Esophagus muscularis mucosa (tissue), 4 donors: ENCODE results near the gene GPR55. TPM values are rescaled to one million over a fixed set of nuclear protein-coding genes. Genes with fewer than 3 reads are reported as not detected.

Source experiments
- DNase-seq: peaks from one replicate; pipeline ENCODE4 v3.0.0-alpha.2; 2017; ENCODE audit errors: extremely low spot score
- H3K27ac ChIP-seq, 4 donors: fragments of 200-600 bp; sonication (generic); replicated peaks in 1 of 4; 1 replicate in 3 of 4; 2 replicates in 1 of 4; pipeline ENCODE4 v1.5.1; 2016 to 2019; ENCODE audit warnings: mild to moderate bottlenecking in 1 of 4
- H3K27me3 ChIP-seq, 4 donors: fragments of 200-600 bp; sonication (generic); one replicate each; pipeline versions ENCODE4 v1.5.1 to v1.6.0; 2016 to 2019
- H3K36me3 ChIP-seq, 4 donors: fragments of 200-600 bp; sonication (generic); one replicate each; pipeline ENCODE4 v1.5.1; 2016 to 2019
- H3K4me1 ChIP-seq, 4 donors: fragments of 200-600 bp; sonication (generic); one replicate each; pipeline ENCODE4 v1.5.1; 2016 to 2019
- H3K4me3 ChIP-seq, 4 donors: fragments of 200-600 bp; sonication (generic); 1 replicate in 2 of 4; 2 replicates in 2 of 4; pipeline ENCODE4 v1.5.1; 2016 to 2019; ENCODE audit warnings: mild to moderate bottlenecking in 4 of 4, moderate library complexity in 1 of 4
- H3K9me3 ChIP-seq, 4 donors: fragments of 200-600 bp; sonication (generic); 1 replicate in 3 of 4; 2 replicates in 1 of 4; pipeline ENCODE4 v1.5.1; 2016 to 2019
- CTCF ChIP-seq, 3 experiments: fragments of 200-600 bp in 2 of 3; fragments of 450-650 bp in 1 of 3; sonication (generic) in 2 of 3; IDR thresholded peaks; one replicate each; pipeline ENCODE4 v1.5.1; 2017 to 2019; ENCODE audit warnings: antibody characterized with exemption in 3 of 3, mild to moderate bottlenecking in 2 of 3, moderate library complexity in 1 of 3
- EP300 ChIP-seq: sonication (generic); formaldehyde crosslinking; IDR thresholded peaks from one replicate; pipeline ENCODE4 v1.6.1; 2017; ENCODE audit warnings: antibody characterized with exemption
- POLR2A ChIP-seq: fragments of 450-650 bp; IDR thresholded peaks from one replicate; pipeline ENCODE4 v1.6.1; 2017; ENCODE audit warnings: antibody characterized with exemption, moderate library complexity, mild to moderate bottlenecking, low read depth
- POLR2AphosphoS5 ChIP-seq, 2 donors: sonication (generic); formaldehyde crosslinking; IDR thresholded peaks; one replicate each; pipeline ENCODE4 v1.6.1; 2017; ENCODE audit warnings: antibody characterized with exemption in 2 of 2
- WGBS: methylation state at CpG from one replicate; pipeline ENCODE4 v1.1.5; 2018; 5-methylcytosine and 5-hydroxymethylcytosine counted together
- intact Hi-C: fragments of 100-400 bp; cut with DNase I; formaldehyde crosslinking; loops from one replicate; pipeline ENCODE4 v1.15.1; 2023
- total RNA-seq, 4 donors: library from RNA; depleted of rRNA; stranded (reverse); fragments of >200 nt; gene quantifications; one replicate each; pipeline versions ENCODE4 v1.1.0 to v1.2.1, GENCODE V29; 2016

The GPR55 gene
- total RNA-seq, 4 donors from 2014 or later = 0.29 to 0.42 TPM; not detected in 2

- H3K36me3 ChIP-seq = no peaks in the 10 kb centered on the region
- no peak for DNase-seq
- WGBS = 90% methylated on average over 15 of the region's 16 CpGs
- no peak for TF ChIP-seq EP300
- TF ChIP-seq POLR2A = no peak
- TF ChIP-seq CTCF (IDR thresholded peaks at IDR 0.05) = no peak
- TF ChIP-seq POLR2AphosphoS5 (IDR thresholded peaks at IDR 0.05) = no peak
- H3K4me1 ChIP-seq = no peaks in the 10 kb centered on the region
- H3K27ac ChIP-seq = no peak overlapping the region
- H3K27me3 ChIP-seq = peaks cover 0 to 7% (median 0%) of the 10 kb centered on the region in 4 donors
- no peak overlapping the region for H3K4me3 ChIP-seq
- intact Hi-C loops = no loop called here
- no peaks in the 10 kb centered on the region for H3K9me3 ChIP-seq
These were observed 1.9 kb downstream of the GPR55 start for GRCh38 chr2:230922951-230923717.

GRCh38 chr2:230921806-230922595 is 3.0 kb downstream of the GPR55 start:
- Histone ChIP-seq H3K4me3 (no peak overlapping the region), H3K27ac (no peak overlapping the region), H3K36me3 (no peaks in the 10 kb centered on the region), H3K4me1 (no peaks in the 10 kb centered on the region), H3K27me3 (peaks cover 0 to 7% (median 0%) of the 10 kb centered on the region in 4 donors), H3K9me3 (no peaks in the 10 kb centered on the region)
- intact Hi-C loops = no loop called here
- WGBS = 88% methylated on average over 11 of the region's 11 CpGs
- no peak for DNase-seq
- TF ChIP-seq POLR2AphosphoS5 (IDR thresholded peaks at IDR 0.05) (no peak), CTCF (IDR thresholded peaks at IDR 0.05) (no peak), EP300 (no peak), POLR2A (no peak)

- Histone ChIP-seq H3K9me3 (no peaks in the 10 kb centered on the region), H3K27ac (no peak overlapping the region), H3K4me1 (no peaks in the 10 kb centered on the region), H3K36me3 (no peaks in the 10 kb centered on the region), H3K4me3 (no peak overlapping the region), H3K27me3 (peaks cover 0 to 10% (median 0%) of the 10 kb centered on the region in 4 donors)
- 62% methylated on average over 2 of the region's 2 CpGs for WGBS
- TF ChIP-seq POLR2AphosphoS5 (IDR thresholded peaks at IDR 0.05) (no peak), CTCF (IDR thresholded peaks at IDR 0.05) (no peak), EP300 (no peak), POLR2A (no peak)
- DNase-seq = no peak
- intact Hi-C loops = no loop called here
These were observed 4.9 kb downstream of the GPR55 start for GRCh38 chr2:230920167-230920566.

GRCh38 chr2:230919681-230920080 is 5.4 kb downstream of the GPR55 start:
- Histone ChIP-seq H3K27me3 (peaks cover 0 to 15% (median 0%) of the 10 kb centered on the region in 4 donors), H3K36me3 (no peaks in the 10 kb centered on the region)

GRCh38 chr2:230919240-230919639 is 5.8 kb downstream of the GPR55 start:
- no peaks in the 10 kb centered on the region for H3K9me3 ChIP-seq
- intact Hi-C loops = no loop called here
- no peak for DNase-seq
- no peaks in the 10 kb centered on the region for H3K36me3 ChIP-seq
- H3K4me1 ChIP-seq = no peaks in the 10 kb centered on the region
- no peak overlapping the region for H3K27ac ChIP-seq
- H3K27me3 ChIP-seq = peaks cover 0 to 16% (median 0%) of the 10 kb centered on the region in 4 donors
- TF ChIP-seq POLR2AphosphoS5 (IDR thresholded peaks at IDR 0.05) (no peak), EP300 (no peak), POLR2A (no peak), CTCF (IDR thresholded peaks at IDR 0.05) (no peak)
- H3K4me3 ChIP-seq = no peak overlapping the region
- 78% methylated on average over 2 of the region's 2 CpGs for WGBS

More at GRCh38 chr2:230919681-230920080, 5.4 kb downstream of the GPR55 start:
- Histone ChIP-seq H3K4me1 (no peaks in the 10 kb centered on the region), H3K27ac (no peak overlapping the region), H3K9me3 (no peaks in the 10 kb centered on the region), H3K4me3 (no peak overlapping the region)
- intact Hi-C loops = no loop called here
- DNase-seq = no peak
- no peak for TF ChIP-seq EP300
- no peak for TF ChIP-seq POLR2A
- 67% methylated on average over 2 of the region's 2 CpGs for WGBS
